GM12875 (cell line): ENCODE data around the gene AHCTF1.

Experiments
- H3K4me3 ChIP-seq: one replicate; pipeline ENCODE4 v1.5.1; 2011; ENCODE audit warnings: low read depth, low read length, control low read depth
- CTCF ChIP-seq: IDR thresholded peaks from 2 replicates; pipeline ENCODE4 v1.5.1; 2011; ENCODE audit warnings: low read depth, mild to moderate bottlenecking, control low read depth, inconsistent platforms, low read length, moderate library complexity, borderline replicate concordance; ENCODE audit not compliant: insufficient read depth

The AHCTF1 gene

GRCh38 chr1:246803373-246803772 is 128.4 kb downstream of the AHCTF1 start:
- TF ChIP-seq CTCF, result no peak
- no peak overlapping the region for H3K4me3 ChIP-seq

- TF ChIP-seq CTCF, result no peak
- H3K4me3 ChIP-seq, result no peak overlapping the region
Measured at GRCh38 chr1:246801241-246802020, 130.3 kb downstream of the AHCTF1 start.

- H3K4me3 ChIP-seq, result no peak overlapping the region
- TF ChIP-seq CTCF, result no peak
Measured at GRCh38 chr1:246800756-246801155, 131.0 kb downstream of the AHCTF1 start.

- TF ChIP-seq CTCF, result no peak
- H3K4me3 ChIP-seq, result no peak overlapping the region
Measured at GRCh38 chr1:246800356-246800755, 131.4 kb downstream of the AHCTF1 start.

- no peak for TF ChIP-seq CTCF
- H3K4me3 ChIP-seq, result no peak overlapping the region
Measured at GRCh38 chr1:246798606-246799496, 132.9 kb downstream of the AHCTF1 start.

- no peak for TF ChIP-seq CTCF
- H3K4me3 ChIP-seq, result no peak overlapping the region
Measured at GRCh38 chr1:246798107-246798506, 133.6 kb downstream of the AHCTF1 start.
